Measurements from ENCODE around the gene KRTAP11-1. TPM values are rescaled to one million over a fixed set of nuclear protein-coding genes. Genes with fewer than 3 reads are reported as not detected.
A peak's percentile ranks its signal among the peaks of the same experiment; 100 is the strongest.

KRTAP11-1 gene
- total and polyA plus RNA-seq, 2 experiments from 2014 or later, result not detected

DNA sequence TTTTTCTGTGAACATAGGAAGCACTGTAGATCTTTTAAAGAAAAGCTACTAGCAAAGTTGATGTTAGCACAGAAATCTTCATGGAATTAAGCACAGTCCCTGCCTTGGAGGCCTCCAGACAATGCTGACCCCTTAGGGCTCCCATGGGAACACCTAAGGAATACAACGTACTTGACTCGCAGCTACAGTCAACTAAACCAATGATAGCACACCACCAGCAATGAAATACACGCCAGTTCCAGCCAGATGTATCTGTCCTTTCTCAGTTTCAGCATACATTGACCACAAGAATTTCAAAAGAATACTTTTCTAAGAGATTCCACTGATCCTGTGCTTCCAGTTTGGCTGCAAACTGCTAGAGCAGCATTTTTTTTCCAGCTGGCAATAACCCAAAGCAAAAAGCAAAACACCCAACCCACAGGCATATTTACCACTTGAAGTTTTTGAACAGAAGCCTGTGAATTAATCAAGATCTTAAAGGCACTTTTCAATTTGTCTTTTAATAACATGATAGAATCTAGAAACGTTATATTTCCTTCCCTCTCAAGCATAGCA is 42.8 kb upstream of the KRTAP11-1 start (continued):
- no peak for TF ChIP-seq ZNF331 (CRISPR knock-in tag; IDR thresholded peaks at IDR 0.05; ENCODE audit: low read depth)
- TF ChIP-seq, protein P1, sequence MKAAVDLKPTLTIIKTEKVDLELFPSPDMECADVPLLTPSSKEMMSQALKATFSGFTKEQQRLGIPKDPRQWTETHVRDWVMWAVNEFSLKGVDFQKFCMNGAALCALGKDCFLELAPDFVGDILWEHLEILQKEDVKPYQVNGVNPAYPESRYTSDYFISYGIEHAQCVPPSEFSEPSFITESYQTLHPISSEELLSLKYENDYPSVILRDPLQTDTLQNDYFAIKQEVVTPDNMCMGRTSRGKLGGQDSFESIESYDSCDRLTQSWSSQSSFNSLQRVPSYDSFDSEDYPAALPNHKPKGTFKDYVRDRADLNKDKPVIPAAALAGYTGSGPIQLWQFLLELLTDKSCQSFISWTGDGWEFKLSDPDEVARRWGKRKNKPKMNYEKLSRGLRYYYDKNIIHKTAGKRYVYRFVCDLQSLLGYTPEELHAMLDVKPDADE (IDR thresholded peaks at IDR 0.05), result no peak
- TF ChIP-seq CREB1 (CRISPR knock-in tag; IDR thresholded peaks at IDR 0.05; ENCODE audit: low read depth), result no peak
- TF ChIP-seq, protein P2, sequence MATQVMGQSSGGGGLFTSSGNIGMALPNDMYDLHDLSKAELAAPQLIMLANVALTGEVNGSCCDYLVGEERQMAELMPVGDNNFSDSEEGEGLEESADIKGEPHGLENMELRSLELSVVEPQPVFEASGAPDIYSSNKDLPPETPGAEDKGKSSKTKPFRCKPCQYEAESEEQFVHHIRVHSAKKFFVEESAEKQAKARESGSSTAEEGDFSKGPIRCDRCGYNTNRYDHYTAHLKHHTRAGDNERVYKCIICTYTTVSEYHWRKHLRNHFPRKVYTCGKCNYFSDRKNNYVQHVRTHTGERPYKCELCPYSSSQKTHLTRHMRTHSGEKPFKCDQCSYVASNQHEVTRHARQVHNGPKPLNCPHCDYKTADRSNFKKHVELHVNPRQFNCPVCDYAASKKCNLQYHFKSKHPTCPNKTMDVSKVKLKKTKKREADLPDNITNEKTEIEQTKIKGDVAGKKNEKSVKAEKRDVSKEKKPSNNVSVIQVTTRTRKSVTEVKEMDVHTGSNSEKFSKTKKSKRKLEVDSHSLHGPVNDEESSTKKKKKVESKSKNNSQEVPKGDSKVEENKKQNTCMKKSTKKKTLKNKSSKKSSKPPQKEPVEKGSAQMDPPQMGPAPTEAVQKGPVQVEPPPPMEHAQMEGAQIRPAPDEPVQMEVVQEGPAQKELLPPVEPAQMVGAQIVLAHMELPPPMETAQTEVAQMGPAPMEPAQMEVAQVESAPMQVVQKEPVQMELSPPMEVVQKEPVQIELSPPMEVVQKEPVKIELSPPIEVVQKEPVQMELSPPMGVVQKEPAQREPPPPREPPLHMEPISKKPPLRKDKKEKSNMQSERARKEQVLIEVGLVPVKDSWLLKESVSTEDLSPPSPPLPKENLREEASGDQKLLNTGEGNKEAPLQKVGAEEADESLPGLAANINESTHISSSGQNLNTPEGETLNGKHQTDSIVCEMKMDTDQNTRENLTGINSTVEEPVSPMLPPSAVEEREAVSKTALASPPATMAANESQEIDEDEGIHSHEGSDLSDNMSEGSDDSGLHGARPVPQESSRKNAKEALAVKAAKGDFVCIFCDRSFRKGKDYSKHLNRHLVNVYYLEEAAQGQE (IDR thresholded peaks at IDR 0.05; ENCODE audit: unreplicated experiment), result no peak
- no peak for TF ChIP-seq ZNF114 (CRISPR knock-in tag; IDR thresholded peaks at IDR 0.05)
- TF ChIP-seq, protein P3, sequence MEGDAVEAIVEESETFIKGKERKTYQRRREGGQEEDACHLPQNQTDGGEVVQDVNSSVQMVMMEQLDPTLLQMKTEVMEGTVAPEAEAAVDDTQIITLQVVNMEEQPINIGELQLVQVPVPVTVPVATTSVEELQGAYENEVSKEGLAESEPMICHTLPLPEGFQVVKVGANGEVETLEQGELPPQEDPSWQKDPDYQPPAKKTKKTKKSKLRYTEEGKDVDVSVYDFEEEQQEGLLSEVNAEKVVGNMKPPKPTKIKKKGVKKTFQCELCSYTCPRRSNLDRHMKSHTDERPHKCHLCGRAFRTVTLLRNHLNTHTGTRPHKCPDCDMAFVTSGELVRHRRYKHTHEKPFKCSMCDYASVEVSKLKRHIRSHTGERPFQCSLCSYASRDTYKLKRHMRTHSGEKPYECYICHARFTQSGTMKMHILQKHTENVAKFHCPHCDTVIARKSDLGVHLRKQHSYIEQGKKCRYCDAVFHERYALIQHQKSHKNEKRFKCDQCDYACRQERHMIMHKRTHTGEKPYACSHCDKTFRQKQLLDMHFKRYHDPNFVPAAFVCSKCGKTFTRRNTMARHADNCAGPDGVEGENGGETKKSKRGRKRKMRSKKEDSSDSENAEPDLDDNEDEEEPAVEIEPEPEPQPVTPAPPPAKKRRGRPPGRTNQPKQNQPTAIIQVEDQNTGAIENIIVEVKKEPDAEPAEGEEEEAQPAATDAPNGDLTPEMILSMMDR (conservative IDR thresholded peaks at IDR 0.05; ENCODE audit: low read depth in 2 of 2), result no peak

DNA sequence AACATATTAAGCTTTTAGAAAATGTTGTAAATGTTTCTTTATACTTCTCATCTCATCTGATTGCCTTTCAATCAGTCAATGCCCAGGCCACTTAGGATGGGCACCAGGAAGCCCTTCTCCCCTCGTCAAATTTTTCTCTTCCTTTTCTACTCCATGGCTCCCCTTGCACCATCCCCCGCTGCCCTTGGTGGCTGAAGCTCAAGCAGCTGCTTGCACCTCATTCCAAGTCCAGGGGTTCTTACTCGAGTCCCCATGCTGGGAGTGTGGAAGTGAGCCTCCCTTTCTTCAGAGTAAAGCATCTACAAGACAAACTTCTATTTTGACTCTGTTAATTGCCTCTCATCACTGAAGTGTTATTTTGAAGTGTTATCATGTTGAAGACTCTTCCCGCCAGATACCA is 39.7 kb upstream of the KRTAP11-1 start:
- Histone ChIP-seq H3K27ac (ENCODE audit: low read depth) (no peak overlapping the region), H3K27me3 (ENCODE audit: insufficient read depth) (no peaks in the 10 kb centered on the region), H3K4me1 (ENCODE audit: insufficient read depth) (no peaks in the 10 kb centered on the region), H2AFZ (0 out of 2 replicates have a peak overlapping the region, but pooled peaks have one; percentile 11), H3K79me2 (replicated peaks; ENCODE audit: insufficient read depth) (no peaks in the 10 kb centered on the region), H3K4me3 (no peak overlapping the region), H3K9me2 (ENCODE audit: insufficient read depth) (peaks cover 22% of the 10 kb centered on the region; the same call in 1 of the 2 replicates), H3K4me2 (no peak overlapping the region), H3F3A (replicated peaks; ENCODE audit: low read depth) (no peaks in the 10 kb centered on the region), H3K36me3 (ENCODE audit: insufficient read depth) (no peaks in the 10 kb centered on the region), H4K20me1 (replicated peaks; ENCODE audit: insufficient read depth) (no peaks in the 10 kb centered on the region)
- Mint-ChIP-seq H3K9me3 (no peaks in the 10 kb centered on the region), H3K27me3 (ENCODE audit: insufficient read depth, low read depth, poor library complexity) (no peaks in the 10 kb centered on the region), H3K4me1 (peaks cover 3% of the 10 kb centered on the region; the same call in 2 of the 3 replicates), H3K4me3 (no peak overlapping the region), H3K36me3 (ENCODE audit: low read depth) (no peaks in the 10 kb centered on the region), H3K27ac (no peak overlapping the region)
- no peak for DNase-seq (ENCODE audit: low spot score)
- ATAC-seq, result no peak
- no peak for TF ChIP-seq POLR2AphosphoS5 (IDR thresholded peaks at IDR 0.05; ENCODE audit: low read depth)
- TF ChIP-seq STAT1 (IDR thresholded peaks at IDR 0.05; ENCODE audit: unreplicated experiment), result no peak
- no peak for TF ChIP-seq EZH2 (IDR thresholded peaks at IDR 0.05; ENCODE audit: low read depth, unreplicated experiment)
- TF ChIP-seq, protein P1 (IDR thresholded peaks at IDR 0.05), result no peak
- TF ChIP-seq ZNF331 (CRISPR knock-in tag; IDR thresholded peaks at IDR 0.05; ENCODE audit: low read depth), result no peak
- TF ChIP-seq, protein P3 (conservative IDR thresholded peaks at IDR 0.05; ENCODE audit: low read depth in 2 of 2), result no peak
